Panc1 (cell line): Measurements from ENCODE around the gene CREBRF. TPM values are rescaled to one million over a fixed set of nuclear protein-coding genes. Genes with fewer than 3 reads are reported as not detected.

Experiments used
- ATAC-seq: fragments of 200-7000 bp; cut with Tn5 transposase; 2 replicates; pipeline ENCODE4 v1.9.1; 2020; ENCODE audit warnings: mild to moderate bottlenecking, moderate library complexity
- BruUV-seq: library from RNA; stranded (reverse); fragments of 400-500 nt; replicated peaks from 2 replicates; lab custom pipeline; 2021; lab: Mats Ljungman, UMichigan
- CTCF ChIA-PET: fragments of 300-600 bp; sonication (Branson Sonifier 250); formaldehyde crosslinking; loops from one replicate; lab custom pipeline; 2022; ENCODE audit warnings: antibody characterized with exemption; lab: Charles Lee
- POLR2A ChIA-PET: fragments of 300-600 bp; sonication (Branson Sonifier 250); formaldehyde crosslinking; loops from one replicate; lab custom pipeline; 2022; ENCODE audit warnings: antibody characterized with exemption; lab: Charles Lee
- DNase-seq: peaks from one replicate; pipeline ENCODE4 v3.0.0-alpha.2; 2010; ENCODE audit warnings: low read depth, low spot score
- H3K27ac ChIP-seq: 2 replicates; pipeline ENCODE4 v1.5.1; 2011; ENCODE audit warnings: mild to moderate bottlenecking, low read length, inconsistent platforms
- H3K27me3 ChIP-seq: fragments of 200-500 bp; sonication (Bioruptor generic); 2 replicates; pipeline ENCODE4 v1.6.0; 2014; ENCODE audit warnings: low read length, inconsistent platforms; ENCODE audit not compliant: control insufficient read depth, insufficient read depth
- H3K36me3 ChIP-seq: fragments of 200-500 bp; sonication (Bioruptor generic); 2 replicates; pipeline ENCODE4 v1.5.1; 2014; ENCODE audit warnings: inconsistent platforms, mild to moderate bottlenecking, low read length, moderate library complexity; ENCODE audit not compliant: control insufficient read depth, insufficient read depth
- H3K4me1 ChIP-seq: 2 replicates; pipeline ENCODE4 v1.5.1; 2011; ENCODE audit warnings: inconsistent platforms, mild to moderate bottlenecking, low read length, moderate library complexity; ENCODE audit not compliant: control insufficient read depth, insufficient read depth
- H3K4me3 ChIP-seq, 2 experiments: 2 replicates each; pipeline ENCODE4 v1.5.1; 2011 to 2012; ENCODE audit warnings: low read depth in 2 of 2, low read length in 2 of 2, mild to moderate bottlenecking in 2 of 2, inconsistent platforms in 1 of 2, moderate library complexity in 1 of 2
- H3K9me3 ChIP-seq: fragments of 200-500 bp; sonication (Bioruptor generic); 2 replicates; pipeline ENCODE4 v1.5.1; 2014; ENCODE audit warnings: low read depth, mild to moderate bottlenecking, inconsistent platforms, low read length, moderate library complexity; ENCODE audit not compliant: control insufficient read depth, insufficient read depth
- CTCF ChIP-seq: fragments of 450-650 bp; IDR thresholded peaks from 2 replicates; pipeline ENCODE4 v1.5.1; 2017; ENCODE audit warnings: mild to moderate bottlenecking
- POLR2AphosphoS5 ChIP-seq: IDR thresholded peaks from 2 replicates; pipeline ENCODE4 v1.6.1; 2012; ENCODE audit warnings: mild to moderate bottlenecking, low read depth, low read length, moderate library complexity
- REST ChIP-seq, 2 experiments: IDR thresholded peaks; 2 replicates each; pipeline ENCODE4 v1.6.1; 2011 to 2012; ENCODE audit warnings: low read depth in 2 of 2, control low read depth in 1 of 2, low read length in 1 of 2, mild to moderate bottlenecking in 1 of 2, moderate library complexity in 1 of 2; ENCODE audit not compliant: insufficient read depth in 1 of 2
- SIN3A ChIP-seq: IDR thresholded peaks from 2 replicates; pipeline ENCODE4 v1.6.1; 2012; ENCODE audit warnings: low read depth, mild to moderate bottlenecking, low read length, moderate library complexity, borderline replicate concordance; ENCODE audit not compliant: insufficient read depth
- TCF7L2 ChIP-seq: IDR thresholded peaks from 2 replicates; pipeline ENCODE4 v1.6.1; 2011; ENCODE audit warnings: mild to moderate bottlenecking, low read depth, low read length, inconsistent platforms
- in situ Hi-C: cut with HindIII; loops from 2 replicates; pipeline ENCODE4 v1.10.0; 2016; ENCODE audit warnings: low sequenced_read_pairs, low pct_unique_long_range_greater_than_20kb
- intact Hi-C: fragments of 100-400 bp; cut with micrococcal nuclease; formaldehyde crosslinking; loops from one replicate; pipeline ENCODE4 v1.10.0; 2022; ENCODE audit not compliant: unreplicated experiment
- total RNA-seq: library from RNA; stranded (reverse); gene quantifications from one replicate; pipeline ENCODE4 v1.2.1, GENCODE V29; 2021; ENCODE audit not compliant: unreplicated experiment

CREBRF gene
- total RNA-seq, 1 experiment from 2014 or later = 9.0 TPM

- H3K4me3 ChIP-seq = no peak overlapping the region
- no peak for DNase-seq
- H3K27me3 ChIP-seq = no peaks in the 10 kb centered on the region
- no peaks in the 10 kb centered on the region for H3K9me3 ChIP-seq
- H3K36me3 ChIP-seq = peaks cover 2% of the 10 kb centered on the region; the same call in 1 of the 2 replicates
- intact Hi-C loops = loop anchor here (5.0 kb wide), 1 partner anchor 161 kb away; the partner anchor contains the start of gene ATP6V0E1
- ChIA-PET POLR2A (no interaction called here), CTCF (interaction anchor here (0.7 kb wide), 2 partner anchors 170 to 434 kb away, joined by 4 to 14 read pairs; no protein-coding TSS in a partner anchor)
- BruUV-seq = no TSS peak
- ATAC-seq = no peak
- peaks cover 6% of the 10 kb centered on the region; the same call in 1 of the 2 replicates for H3K4me1 ChIP-seq
- TF ChIP-seq REST (IDR thresholded peaks at IDR 0.05; ENCODE audit: insufficient read depth in 1 of 2, low read depth in 2 of 2, low read length in 1 of 2) (no peak), CTCF (no peak), TCF7L2 (no peak), SIN3A (no peak), POLR2AphosphoS5 (no peak)
- in situ Hi-C loops = no loop called here
- H3K27ac ChIP-seq = peak overlapping the region; percentile 92; the same call in 1 of the 2 replicates
Observed at GRCh38 chr5:173143567-173143966, 87.4 kb downstream of the CREBRF start.

GRCh38 chr5:173144200-173145176, 88.3 kb downstream of the CREBRF start, which contains the start of gene BNIP1:
Gene BNIP1 (plus strand): TSS chr5:173144531. CDS start chr5:173144546, 15 bp downstream.
- H3K9me3 ChIP-seq = no peaks in the 10 kb centered on the region
- H3K4me1 ChIP-seq = peaks cover 6% of the 10 kb centered on the region; the same call in 1 of the 2 replicates
- intact Hi-C loops (loop anchor here (5.0 kb wide), 1 partner anchor 162 kb away; the partner anchor contains the start of gene ATP6V0E1), in situ Hi-C loops (no loop called here)
- peak; percentile 90 for TF ChIP-seq POLR2AphosphoS5
- TF ChIP-seq SIN3A = peak; percentile 90
- TF ChIP-seq CTCF = peak; percentile 98
- TF ChIP-seq TCF7L2 = peak; percentile 57
- TF ChIP-seq REST (IDR thresholded peaks at IDR 0.05; ENCODE audit: insufficient read depth in 1 of 2, low read depth in 2 of 2, low read length in 1 of 2) = peak in 1 of 2 experiments; percentile 73; a peak in 2 of 4 replicates
- ChIA-PET POLR2A (no interaction called here), CTCF (interaction anchor here (0.7 to 1.0 kb wide), 3 partner anchors 87 to 163 kb away, joined by 3 read pairs; no protein-coding TSS in a partner anchor)
- H3K4me3 ChIP-seq = peak within 1 kb of the TSS; percentile 88 to 93
- H3K27ac ChIP-seq = peak within 1 kb of the TSS; percentile 92
- peaks cover 2% of the 10 kb centered on the region; the same call in 1 of the 2 replicates for H3K36me3 ChIP-seq
- DNase-seq (peak; percentile 86), ATAC-seq (peak; percentile 97)
- no peaks in the 10 kb centered on the region for H3K27me3 ChIP-seq
- no TSS peak for BruUV-seq
